HG02943 (cell line): ENCODE measurements around the gene CHCHD6.

Source experiments
- ATAC-seq: cut with Tn5 transposase; IDR thresholded peaks from one replicate; pipeline ENCODE4 v1.9.1; 2021; ENCODE audit warnings: mild to moderate bottlenecking, low read depth, moderate library complexity; ENCODE audit not compliant: unreplicated experiment

The CHCHD6 gene

GRCh38 chr3:126699011-126699410 is 5.0 kb upstream of the CHCHD6 start:
- no peak for ATAC-seq

- ATAC-seq, result no peak
Observed at GRCh38 chr3:126704494-126705214, 614 bp downstream of the CHCHD6 start.

GRCh38 chr3:126706631-126707030 is 2.6 kb downstream of the CHCHD6 start:
- ATAC-seq, result no peak

DNA sequence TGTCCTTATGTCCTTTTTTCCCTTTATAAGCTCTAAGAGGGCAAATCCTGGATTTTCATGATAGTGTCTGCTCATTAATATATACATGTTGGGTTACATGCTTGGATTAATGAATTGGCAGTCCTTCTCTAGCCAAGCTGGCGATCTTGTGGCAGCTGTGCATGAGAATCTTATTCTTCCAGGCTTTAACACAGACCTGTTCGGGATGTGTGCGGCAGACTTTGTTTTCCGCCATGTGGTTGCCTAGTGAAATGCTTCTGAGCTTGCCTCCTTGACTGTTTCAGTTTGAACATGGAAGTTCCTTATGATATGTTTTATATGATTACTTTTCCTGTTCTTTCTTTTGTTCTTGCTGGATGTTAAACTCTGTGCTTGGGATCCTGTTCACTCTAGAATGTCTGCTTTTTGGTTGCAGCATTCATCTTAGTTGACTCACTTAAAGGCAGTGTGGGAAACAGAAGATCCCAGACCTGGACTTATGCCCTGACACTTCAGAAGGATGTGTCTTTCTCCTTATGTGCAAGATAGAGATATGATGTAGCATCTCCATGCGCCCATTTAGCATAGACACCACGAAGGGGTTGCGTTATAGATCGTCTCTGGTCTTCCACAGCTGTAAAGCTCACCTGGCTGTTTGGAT is 7.2 kb downstream of the CHCHD6 start:
- no peak for ATAC-seq

DNA sequence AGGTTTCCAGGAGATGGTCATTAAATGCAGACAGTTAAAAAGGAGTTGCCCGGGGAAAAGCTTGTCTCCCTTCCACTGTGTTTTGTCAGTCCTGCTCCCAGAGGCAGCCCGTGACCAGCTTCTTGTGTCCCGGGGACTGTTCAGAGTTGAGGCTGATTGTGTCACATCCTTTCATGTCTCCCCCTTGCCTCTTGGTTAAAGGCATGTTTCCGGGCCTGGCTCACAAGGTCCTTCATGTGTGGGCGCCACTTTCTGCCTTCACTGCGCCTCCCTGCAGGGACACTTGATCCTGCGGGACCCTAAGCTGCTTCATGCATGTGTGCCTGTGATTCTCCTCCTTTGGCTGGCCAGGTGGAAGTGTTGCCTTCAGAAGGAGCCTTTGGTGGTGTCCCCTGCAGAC is 9.2 kb downstream of the CHCHD6 start:
- no peak for ATAC-seq

DNA sequence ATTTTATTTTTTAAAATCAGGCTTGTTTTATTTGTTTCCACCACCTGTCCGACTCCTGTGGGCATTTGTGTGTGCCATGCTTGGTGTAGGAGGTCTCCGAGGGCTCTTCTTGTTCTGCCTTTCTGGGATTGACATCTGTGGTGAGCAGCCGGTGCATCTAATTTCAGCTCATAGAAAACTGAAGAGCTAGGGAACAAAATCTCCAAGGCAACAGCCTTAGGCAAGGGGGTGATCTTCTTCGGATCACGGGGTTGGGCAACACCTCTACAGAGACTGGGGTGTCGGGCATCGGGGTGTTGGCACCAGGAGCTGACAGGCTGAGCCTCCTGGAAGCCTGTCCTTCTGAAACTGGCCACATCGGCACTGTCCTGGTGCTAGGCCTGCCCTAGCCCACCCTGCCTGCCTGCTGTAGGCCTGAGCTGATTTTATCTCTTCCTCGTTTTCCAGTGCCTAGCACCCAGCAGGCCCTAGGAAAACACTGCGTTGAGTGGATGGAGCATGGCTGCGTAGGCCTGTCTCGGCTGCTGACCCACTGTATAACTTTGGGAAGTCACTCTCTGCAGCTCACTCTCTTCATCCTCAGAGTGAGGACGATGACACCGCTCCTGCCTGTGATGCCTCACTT is 10.3 kb downstream of the CHCHD6 start:
- no peak for ATAC-seq

- no peak for ATAC-seq
Observed at GRCh38 chr3:126714921-126715320, 10.9 kb downstream of the CHCHD6 start.

DNA sequence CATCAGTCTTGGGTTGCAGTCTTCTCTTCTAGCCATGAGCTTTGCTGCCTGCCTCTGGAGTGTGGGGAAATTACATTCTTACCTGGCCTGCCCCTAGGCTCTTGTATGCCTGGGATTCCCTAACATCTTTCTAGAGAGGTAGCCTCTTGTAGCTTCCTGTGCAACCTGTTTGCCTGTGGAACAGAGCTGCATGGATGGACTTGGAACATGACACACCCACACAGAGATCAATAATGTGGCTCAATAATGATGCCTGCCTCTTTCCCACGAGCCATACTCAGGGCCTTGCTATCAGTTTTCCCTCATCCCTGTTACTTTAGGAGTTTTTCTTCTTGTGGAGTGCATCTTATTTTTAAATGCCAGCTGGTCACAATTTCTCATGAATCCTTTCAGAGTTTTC is 11.4 kb downstream of the CHCHD6 start:
- no peak for ATAC-seq

DNA sequence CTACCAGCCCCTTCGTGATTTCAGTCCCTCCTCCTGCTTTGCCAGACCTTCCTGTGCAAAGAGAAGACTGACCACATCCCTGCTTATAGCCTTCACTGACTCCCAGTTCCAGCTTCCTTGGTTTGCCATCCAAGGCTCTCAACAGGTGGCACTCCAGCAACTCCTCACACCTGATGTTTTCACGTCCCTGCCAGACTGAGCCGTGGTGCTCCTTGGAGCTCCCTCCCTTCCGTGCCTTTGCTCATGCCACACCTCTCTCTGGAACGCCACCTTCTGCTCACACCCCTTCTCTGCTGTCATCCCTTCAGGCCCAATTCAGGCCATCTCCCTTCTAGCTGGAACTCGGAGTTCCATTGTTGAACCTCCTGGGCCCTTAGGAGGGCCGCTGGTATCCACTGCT is 12.0 kb downstream of the CHCHD6 start:
- ATAC-seq, result no peak

DNA sequence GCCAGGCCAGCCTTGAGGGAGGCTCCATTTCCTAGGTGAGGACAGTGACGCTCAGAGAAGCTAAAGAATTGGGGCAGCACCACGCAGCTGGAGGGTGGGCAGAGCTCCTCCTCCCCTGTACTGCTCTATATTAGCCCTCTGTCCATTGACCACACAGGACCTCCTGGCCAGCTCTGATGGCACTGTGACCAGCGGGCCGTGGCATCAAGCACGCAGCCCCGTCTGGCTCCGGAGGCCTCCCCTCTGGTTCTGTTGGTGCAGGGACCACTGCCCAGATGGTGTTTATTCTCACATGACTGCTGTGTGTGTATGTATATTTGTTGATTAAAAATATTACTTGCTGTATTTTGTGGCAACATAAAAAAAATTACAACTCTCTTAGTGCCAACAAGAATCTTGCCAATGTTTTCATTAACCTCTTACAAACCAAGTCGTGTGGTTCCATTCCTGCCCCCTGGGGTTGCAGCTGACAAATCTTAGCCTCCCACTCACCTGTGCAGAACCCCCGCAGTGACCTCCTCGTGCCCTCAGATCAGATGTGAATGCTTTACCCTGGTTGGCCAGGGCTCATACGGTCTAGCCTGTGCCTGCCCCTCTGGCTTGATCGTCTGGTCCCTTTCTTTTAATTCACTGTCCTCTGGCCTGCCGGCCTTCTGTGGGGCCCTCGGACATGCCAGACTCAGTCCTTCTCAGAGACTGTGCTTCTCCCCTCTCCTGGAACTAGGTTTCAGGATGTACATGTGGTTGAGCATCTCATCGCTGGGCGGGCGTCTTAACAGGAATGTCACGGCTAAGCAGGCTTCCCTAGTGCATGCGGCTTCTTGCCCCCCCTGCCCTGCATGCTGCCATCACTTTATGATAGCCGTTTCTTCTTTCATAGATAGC is 14.8 kb downstream of the CHCHD6 start:
- no peak for ATAC-seq

- no peak for ATAC-seq
Observed at GRCh38 chr3:126720596-126720995, 16.6 kb downstream of the CHCHD6 start.

DNA sequence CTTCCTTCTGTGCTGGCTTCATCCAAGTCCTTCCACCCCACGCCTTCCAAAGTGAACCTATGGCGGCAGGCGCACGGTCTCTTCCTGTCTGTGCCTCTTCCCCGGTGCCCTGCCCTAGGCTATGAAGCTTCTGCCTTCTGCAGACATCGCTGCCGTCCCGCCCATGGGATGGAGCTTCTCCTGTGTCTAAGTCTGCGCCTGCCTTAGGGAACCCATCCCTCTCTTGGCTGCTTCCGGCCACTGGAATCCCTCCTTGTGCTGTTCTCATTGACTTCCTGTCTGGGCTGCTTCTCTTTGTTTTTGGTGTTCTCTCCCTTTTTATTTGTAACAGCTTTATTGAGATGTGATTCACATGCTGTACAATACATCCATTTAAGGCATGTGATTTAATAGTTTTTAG is 17.2 kb downstream of the CHCHD6 start:
- ATAC-seq, result no peak

DNA sequence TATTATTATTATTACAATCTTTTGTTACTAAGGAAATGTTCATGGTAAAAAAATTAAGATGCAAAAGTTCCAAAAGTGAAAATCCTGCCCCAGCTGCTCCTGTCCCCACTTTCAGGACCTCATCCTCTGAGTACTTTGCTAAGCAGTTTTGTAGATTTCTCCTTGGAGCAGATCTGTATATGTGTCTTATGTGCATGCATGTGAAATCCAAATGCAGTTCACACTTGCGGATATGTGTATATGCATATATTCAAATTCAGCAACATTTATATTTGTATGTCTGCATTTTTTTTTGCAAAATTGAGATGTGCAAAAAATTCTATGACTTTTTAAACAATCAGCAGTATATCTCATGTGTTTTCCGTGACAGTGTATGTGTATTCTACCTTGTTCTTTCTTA is 19.2 kb downstream of the CHCHD6 start:
- no peak for ATAC-seq

DNA sequence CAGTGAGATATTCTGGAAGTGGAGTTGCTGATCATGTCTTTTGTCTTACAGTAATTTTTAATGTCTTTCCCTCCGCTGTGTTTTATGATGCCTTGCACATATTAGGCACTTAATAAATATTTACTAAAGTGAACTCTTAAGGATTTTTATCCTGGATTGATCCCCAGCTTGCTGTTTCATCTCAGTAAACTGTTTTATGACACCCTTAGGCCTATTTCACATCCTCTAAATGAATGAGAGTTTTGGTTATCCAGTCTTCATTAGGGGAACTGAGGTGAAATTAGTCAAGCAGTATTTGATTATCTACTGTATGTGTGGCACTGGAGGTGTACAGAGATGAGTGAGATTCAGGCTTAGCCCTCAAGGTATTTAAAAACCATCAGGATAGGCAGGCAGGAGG is 19.8 kb downstream of the CHCHD6 start:
- ATAC-seq, result no peak

- no peak for ATAC-seq
Observed at GRCh38 chr3:126728680-126729079, 24.6 kb downstream of the CHCHD6 start.

DNA sequence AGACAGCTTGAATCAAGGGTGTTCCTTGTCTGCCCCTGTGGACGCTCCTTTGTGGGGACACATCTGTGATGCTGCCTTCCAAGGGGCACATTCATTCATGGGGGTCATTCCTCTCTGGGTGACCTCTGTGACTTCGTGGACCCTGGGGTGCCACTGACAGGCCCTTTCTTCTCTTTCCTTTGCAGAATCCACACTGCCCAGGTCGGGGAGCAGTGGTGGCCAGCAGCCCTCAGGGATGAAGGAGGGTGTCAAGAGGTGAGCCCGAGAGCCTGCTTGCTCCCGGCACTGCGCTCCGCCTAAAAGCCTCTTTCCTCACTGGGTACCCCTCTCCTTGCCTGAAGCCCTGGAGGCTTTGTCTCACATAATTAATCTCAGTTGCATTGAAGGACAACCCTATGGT is 26.3 kb downstream of the CHCHD6 start:
- no peak for ATAC-seq

DNA sequence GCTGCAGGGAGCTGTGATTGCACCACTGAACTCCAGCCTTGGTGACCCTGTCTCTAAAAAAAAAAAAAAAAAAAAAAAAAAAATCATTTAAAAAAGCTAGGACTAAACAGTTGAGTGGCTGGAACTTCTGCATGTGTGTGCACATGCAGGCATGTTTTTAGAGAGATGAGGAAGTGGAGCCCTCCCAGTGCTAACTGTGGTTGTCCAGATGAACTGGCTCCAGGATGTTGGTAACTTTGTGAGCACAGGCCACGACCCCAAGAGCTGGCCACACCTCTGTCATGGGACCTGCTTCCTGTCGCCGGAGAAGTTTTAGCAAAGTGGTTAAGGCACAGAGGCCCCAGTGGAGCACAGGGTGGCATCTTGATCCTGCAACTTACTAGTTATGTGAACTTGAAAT is 27.0 kb downstream of the CHCHD6 start:
- ATAC-seq, result no peak

DNA sequence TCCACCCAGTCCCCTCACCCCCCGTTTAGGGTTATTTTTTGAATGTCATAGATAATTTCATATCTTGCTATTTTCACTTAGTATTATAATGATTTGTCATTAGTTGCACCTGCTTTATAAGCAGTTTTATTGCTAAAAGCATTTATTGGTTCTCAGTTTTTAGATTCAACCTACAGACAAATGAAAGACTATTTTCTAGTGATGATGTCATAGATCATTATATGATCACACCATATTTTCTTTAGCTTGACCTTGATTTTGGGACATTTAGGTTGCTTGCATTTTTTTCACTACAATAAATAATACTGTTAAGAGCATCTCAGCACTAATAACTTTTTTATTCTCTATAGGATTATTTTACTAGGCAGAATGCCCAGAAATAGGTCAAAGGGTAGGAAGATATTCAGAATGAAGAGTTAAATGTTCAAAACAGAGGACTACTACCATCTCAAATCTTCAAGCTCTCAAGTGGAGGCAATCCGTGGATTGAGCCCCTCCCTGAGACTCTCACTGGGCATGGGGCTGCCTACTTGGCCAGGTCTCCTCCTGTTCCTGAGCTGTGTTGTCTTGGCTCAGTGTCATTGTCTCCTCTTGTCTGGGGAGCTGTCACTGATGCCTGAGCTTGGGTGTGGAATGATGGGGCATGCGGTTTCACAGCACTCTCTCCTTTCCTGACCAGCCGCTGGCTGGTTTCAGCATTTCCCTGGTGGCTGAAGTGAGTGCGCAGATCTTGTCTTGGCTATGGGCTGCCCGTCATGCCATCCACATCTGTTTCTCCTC is 28.4 kb downstream of the CHCHD6 start:
- ATAC-seq, result no peak

DNA sequence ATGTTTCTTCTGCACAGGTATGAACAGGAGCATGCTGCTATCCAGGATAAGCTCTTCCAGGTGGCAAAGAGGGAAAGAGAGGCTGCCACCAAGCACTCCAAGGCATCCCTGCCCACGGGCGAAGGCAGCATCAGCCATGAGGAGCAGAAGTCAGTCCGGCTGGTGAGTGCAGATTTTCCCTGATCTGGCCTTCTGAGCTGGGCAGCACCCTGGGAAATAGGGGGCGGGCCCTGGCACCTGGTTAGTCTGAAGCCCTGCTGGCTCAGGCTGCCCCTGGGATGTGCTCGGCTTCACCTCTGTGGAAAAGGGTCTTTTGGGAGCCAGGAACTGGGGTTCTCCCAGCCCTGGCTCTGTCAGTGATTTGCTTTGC is 29.0 kb downstream of the CHCHD6 start:
- ATAC-seq, result no peak

DNA sequence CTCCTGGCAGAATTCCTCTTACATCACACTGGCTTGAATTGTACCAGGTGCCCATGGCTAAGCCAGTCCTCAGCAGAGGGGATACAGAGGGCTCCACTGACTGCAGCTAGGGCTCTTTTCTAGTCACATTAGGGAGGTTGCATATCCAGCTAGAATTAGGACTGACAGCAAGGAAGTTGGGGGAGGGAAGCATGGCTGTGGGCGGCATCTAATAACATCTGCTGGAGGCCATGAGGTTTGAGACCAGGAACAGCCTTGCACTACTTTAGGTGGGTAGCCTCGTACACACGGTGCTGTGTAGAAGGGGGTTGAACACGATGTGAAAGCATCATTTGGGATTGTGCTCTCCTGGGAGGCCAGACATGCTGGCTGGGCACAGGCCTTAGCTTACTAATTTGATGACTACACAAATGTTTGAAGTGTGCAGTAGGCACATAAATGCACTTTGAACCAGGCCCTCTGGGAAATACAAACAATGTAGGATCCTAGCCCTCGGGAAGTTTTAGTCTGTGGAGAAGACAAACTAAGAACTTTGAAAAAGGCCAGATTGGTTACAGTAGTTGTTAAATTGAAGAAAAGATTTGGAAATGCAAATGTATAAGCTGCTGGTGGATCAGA is 30.2 kb downstream of the CHCHD6 start:
- no peak for ATAC-seq
